Measurements from ENCODE around the gene ORMDL3. TPM values are rescaled to one million over a fixed set of nuclear protein-coding genes. Genes with fewer than 3 reads are reported as not detected.

The ORMDL3 gene, protein sequence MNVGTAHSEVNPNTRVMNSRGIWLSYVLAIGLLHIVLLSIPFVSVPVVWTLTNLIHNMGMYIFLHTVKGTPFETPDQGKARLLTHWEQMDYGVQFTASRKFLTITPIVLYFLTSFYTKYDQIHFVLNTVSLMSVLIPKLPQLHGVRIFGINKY
- total RNA-seq, result 34.9 and 39.0 TPM in 2 replicates

DNA sequence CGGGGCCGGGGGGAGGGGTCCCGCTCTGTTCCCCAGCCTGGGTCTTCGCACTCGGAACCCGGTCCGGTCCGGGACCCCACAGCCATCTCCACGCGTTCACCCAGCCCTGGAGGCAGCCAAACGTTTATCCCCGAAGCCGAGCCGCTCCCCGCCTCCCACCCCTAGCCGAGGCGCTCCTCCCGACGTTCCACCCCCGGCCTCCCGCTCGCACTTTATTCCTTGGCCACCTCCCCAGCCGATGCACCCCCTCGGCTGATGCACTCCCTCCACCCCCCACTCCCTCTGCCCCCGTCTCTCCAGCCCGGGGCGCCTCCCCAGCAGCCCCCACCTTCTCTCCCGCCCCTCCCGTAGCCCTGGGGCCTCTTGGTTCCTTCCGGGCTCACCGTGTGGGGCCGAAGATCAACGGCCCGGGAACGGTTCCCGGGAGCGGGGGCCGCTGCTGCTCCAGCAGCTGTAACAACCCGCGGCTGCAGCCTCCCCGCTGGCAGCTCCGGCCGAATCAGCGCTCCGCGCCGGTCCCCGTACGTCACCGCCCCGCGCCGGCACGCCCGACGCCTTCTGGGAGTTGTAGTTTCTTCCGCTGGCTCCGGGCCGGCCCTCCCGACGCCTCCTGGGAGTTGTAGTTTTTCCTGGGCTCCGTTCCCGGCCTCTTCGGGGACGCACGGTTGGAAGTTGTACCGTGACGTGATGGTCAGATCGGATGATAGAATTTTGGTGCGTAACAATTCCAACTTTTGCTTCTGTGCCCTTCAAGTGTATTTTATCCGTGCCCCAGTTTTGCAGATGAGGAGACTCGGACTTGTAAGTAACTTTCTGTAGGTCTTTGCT lies at the start of gene ORMDL3, which contains the start of gene LRRC3C:
ORMDL3 (minus strand) TSS at position 501 of the 828 bp plus-strand sequence. CDS start 3,398 bp downstream, outside the sequence.
LRRC3C (plus strand) TSS at position 632 of the 828 bp plus-strand sequence. CDS start 13,792 bp downstream, outside the sequence.

DNA sequence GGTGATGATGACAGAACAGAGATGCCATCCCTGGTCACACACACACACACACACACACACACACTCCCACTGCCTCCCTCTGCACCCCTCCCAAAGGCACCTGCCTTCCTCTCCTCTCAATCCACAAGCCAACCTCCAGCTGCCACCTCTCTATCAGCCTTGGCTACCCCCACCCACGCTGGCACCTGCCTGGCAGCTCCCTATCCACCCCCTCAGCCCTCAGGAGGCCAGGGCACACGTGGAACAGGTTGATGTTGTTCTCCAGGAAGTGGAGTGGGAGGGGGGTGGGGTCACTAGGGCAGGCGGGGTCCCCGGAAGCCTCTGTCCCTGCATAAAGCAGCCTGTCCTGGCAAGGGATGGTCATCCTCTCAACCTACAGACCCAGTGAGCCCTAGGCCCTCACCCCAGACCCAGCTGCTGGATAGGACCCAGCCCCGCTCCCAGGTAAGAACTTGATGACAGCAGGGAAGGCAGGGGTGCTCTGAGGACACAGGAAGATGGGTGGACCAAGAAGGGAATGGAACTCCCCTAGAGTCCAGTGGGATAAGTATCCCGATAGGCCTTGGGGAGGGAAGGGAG lies 35.3 kb upstream of the ORMDL3 start, which contains the start of gene GSDMA:
GSDMA (plus strand) TSS at position 363 of the 579 bp plus-strand sequence. CDS start 2,684 bp downstream, outside the sequence.

Other genes starting within 250 kb of the ORMDL3 start
- 4.9 and 20.9 TPM in 2 replicates for gene PGAP3, start 239.5 kb downstream of the ORMDL3 start, total RNA-seq
- gene ERBB2, start 227.5 kb downstream of the ORMDL3 start, total RNA-seq, result 45.1 and 86.2 TPM in 2 replicates
- gene MIEN1, start 197.1 kb downstream of the ORMDL3 start, total RNA-seq, result 40.1 and 55.7 TPM in 2 replicates
- gene GRB7, start 189.7 kb downstream of the ORMDL3 start, total RNA-seq, result 11.4 and 31.8 TPM in 2 replicates
- not detected in 2 replicates for gene IKZF3, start 63.3 kb downstream of the ORMDL3 start, total RNA-seq
- not detected in 2 replicates for gene ZPBP2, start 59.4 kb downstream of the ORMDL3 start, total RNA-seq
- gene GSDMB, start 9.0 kb downstream of the ORMDL3 start, total RNA-seq, result 0.65 and 1.1 TPM in 2 replicates
- 0.13 TPM in 1 of 2 replicates, not detected in the other for gene LRRC3C, start 131 bp upstream of the ORMDL3 start, total RNA-seq
- gene GSDMA, start 35.4 kb upstream of the ORMDL3 start, total RNA-seq, result not detected in 2 replicates
- gene PSMD3, start 53.2 kb upstream of the ORMDL3 start, total RNA-seq, result 120 and 196 TPM in 2 replicates
- not detected in 2 replicates for gene CSF3, start 87.8 kb upstream of the ORMDL3 start, total RNA-seq
- 93.0 and 95.7 TPM in 2 replicates for gene MED24, start 126.8 kb upstream of the ORMDL3 start, total RNA-seq
- gene THRA, start 135.4 kb upstream of the ORMDL3 start, total RNA-seq, result 9.5 and 27.9 TPM in 2 replicates
- 2.1 and 4.6 TPM in 2 replicates for gene NR1D1, start 173.0 kb upstream of the ORMDL3 start, total RNA-seq
- gene MSL1, start 194.4 kb upstream of the ORMDL3 start, total RNA-seq, result 32.4 and 34.4 TPM in 2 replicates
- gene CASC3, start 212.9 kb upstream of the ORMDL3 start, total RNA-seq, result 24.2 and 26.6 TPM in 2 replicates
- 1.8 and 3.4 TPM in 2 replicates for gene RAPGEFL1, start 249.9 kb upstream of the ORMDL3 start, total RNA-seq

Data from mesangial cell (primary cell).